SU-DHL-6 (cell line): Measurements from ENCODE around the gene GSN.

Experiments used
- CTCF ChIP-seq: fragments of 200-600 bp; sonication (generic); IDR thresholded peaks from one replicate; pipeline ENCODE4 v1.5.1; 2017; ENCODE audit warnings: antibody characterized with exemption, mild to moderate bottlenecking, low read length, moderate library complexity; ENCODE audit not compliant: insufficient read depth, poor library complexity, severe bottlenecking
- EZH2phosphoT487 ChIP-seq: fragments of 200-600 bp; sonication (generic), shearing (Covaris generic); conservative IDR thresholded peaks from 2 replicates; pipeline ENCODE4 v1.6.1; 2018; ENCODE audit warnings: mild to moderate bottlenecking, antibody characterized with exemption, low read length, moderate library complexity, mixed read lengths

GRCh38 chr9:121279776-121280388 lies 11.9 kb downstream of the GSN start:
- TF ChIP-seq CTCF (no peak), EZH2phosphoT487 (no peak)
